SK-N-SH treated with all-trans-retinoic acid at 6 μM for 48 hours (cell line): Measurements from ENCODE around the gene KRT16.
A peak's percentile ranks its signal among the peaks of the same experiment; 100 is the strongest.

Experiments used
- ATAC-seq: fragments of 200-7000 bp; cut with Tn5 transposase; 3 replicates; pipeline ENCODE4 v1.9.1; 2020; ENCODE audit warnings: mild to moderate bottlenecking, moderate library complexity
- ARNTL ChIP-seq: fragments of 450-650 bp; formaldehyde crosslinking; IDR thresholded peaks from 2 replicates; pipeline ENCODE4 v1.5.0; 2020; ENCODE audit warnings: low read depth, mild to moderate bottlenecking, moderate library complexity, borderline replicate concordance
- ESRRG ChIP-seq: fragments of 250-450 bp; sonication (Bioruptor Pico); IDR thresholded peaks from 2 replicates; pipeline ENCODE4 v1.6.1; 2021; ENCODE audit warnings: mild to moderate bottlenecking
- GLIS3 ChIP-seq: fragments of 250-450 bp; sonication (Bioruptor Pico); IDR thresholded peaks from 2 replicates; pipeline ENCODE4 v1.5.0; 2020; ENCODE audit warnings: mild to moderate bottlenecking, moderate library complexity
- OSR1 ChIP-seq: fragments of 250-450 bp; sonication (Bioruptor Pico); IDR thresholded peaks from 2 replicates; pipeline ENCODE4 v1.8.0; 2022; ENCODE audit warnings: moderate library complexity, mild to moderate bottlenecking, inconsistent platforms
- PPARA ChIP-seq: fragments of 250-450 bp; sonication (Bioruptor Pico); IDR thresholded peaks from 2 replicates; pipeline ENCODE4 v1.5.0; 2020; ENCODE audit warnings: mild to moderate bottlenecking, borderline replicate concordance
- RARB ChIP-seq: fragments of 250-450 bp; sonication (Bioruptor Pico); IDR thresholded peaks from 2 replicates; pipeline ENCODE4 v1.8.0; 2021; ENCODE audit warnings: mild to moderate bottlenecking, moderate library complexity
- TCF4 ChIP-seq: fragments of 250-450 bp; sonication (Bioruptor Pico); IDR thresholded peaks from 2 replicates; pipeline ENCODE4 v1.8.0; 2021; ENCODE audit warnings: mild to moderate bottlenecking, moderate library complexity, borderline replicate concordance
- ZC3H10 ChIP-seq: fragments of 250-450 bp; sonication (Bioruptor Pico); IDR thresholded peaks from 2 replicates; pipeline ENCODE4 v1.5.1; 2021; ENCODE audit warnings: mild to moderate bottlenecking, moderate library complexity
- ZFP3 ChIP-seq: fragments of 250-450 bp; sonication (Bioruptor Pico); IDR thresholded peaks from 2 replicates; pipeline ENCODE4 v1.5.0; 2020; ENCODE audit warnings: mild to moderate bottlenecking, moderate library complexity
- ZFP30 ChIP-seq: fragments of 450-650 bp; formaldehyde crosslinking; IDR thresholded peaks from 2 replicates; pipeline ENCODE4 v1.5.0; 2022; ENCODE audit warnings: mild to moderate bottlenecking, moderate library complexity
- ZNF70 ChIP-seq: fragments of 450-650 bp; formaldehyde crosslinking; IDR thresholded peaks from 2 replicates; pipeline ENCODE4 v1.5.0; 2020; ENCODE audit warnings: mild to moderate bottlenecking, moderate library complexity
- ZNF8 ChIP-seq: fragments of 450-650 bp; formaldehyde crosslinking; IDR thresholded peaks from 2 replicates; pipeline ENCODE4 v1.5.0; 2020; ENCODE audit warnings: mild to moderate bottlenecking, moderate library complexity
- TF ChIP-seq, protein P1 (sequence below): fragments of 250-450 bp; sonication (Bioruptor Pico); IDR thresholded peaks from 2 replicates; pipeline ENCODE4 v1.5.0; 2020; ENCODE audit warnings: mild to moderate bottlenecking, moderate library complexity
- TF ChIP-seq, protein P2 (sequence below): fragments of 250-450 bp; sonication (Bioruptor Pico); IDR thresholded peaks from 2 replicates; pipeline ENCODE4 v1.8.0; 2021; ENCODE audit warnings: low read depth, mild to moderate bottlenecking, moderate library complexity, borderline replicate concordance
- TF ChIP-seq, protein P3 (sequence below): fragments of 250-450 bp; sonication (Bioruptor Pico); IDR thresholded peaks from 2 replicates; pipeline ENCODE4 v1.5.1; 2021; ENCODE audit warnings: mild to moderate bottlenecking, moderate library complexity
- TF ChIP-seq, protein P4 (sequence below): fragments of 250-450 bp; sonication (Bioruptor Pico); IDR thresholded peaks from 2 replicates; pipeline ENCODE4 v1.5.1; 2020; ENCODE audit warnings: low read depth, mild to moderate bottlenecking, moderate library complexity

KRT16 gene

DNA sequence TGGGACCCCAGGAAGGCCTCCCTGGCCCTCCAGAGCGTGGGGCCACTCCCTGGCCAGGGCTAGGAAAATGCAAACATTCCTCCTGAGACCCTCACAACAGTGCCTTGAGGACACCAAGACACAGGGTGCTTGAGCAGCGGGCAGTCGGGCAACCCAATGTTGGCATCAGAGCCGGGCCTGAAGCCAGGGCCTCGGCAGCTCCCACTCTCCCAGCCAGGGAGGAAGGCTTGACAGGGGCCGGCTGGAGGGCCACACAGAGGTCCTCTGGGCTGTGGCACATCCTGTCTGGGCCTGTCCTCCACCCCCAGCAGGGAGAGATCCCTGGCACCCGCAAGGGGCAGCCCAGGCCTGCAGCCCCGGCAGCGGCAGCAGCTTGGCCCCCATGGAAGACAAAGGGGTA, 24.1 kb upstream of the KRT16 start (continued):
- TF ChIP-seq, protein P1, sequence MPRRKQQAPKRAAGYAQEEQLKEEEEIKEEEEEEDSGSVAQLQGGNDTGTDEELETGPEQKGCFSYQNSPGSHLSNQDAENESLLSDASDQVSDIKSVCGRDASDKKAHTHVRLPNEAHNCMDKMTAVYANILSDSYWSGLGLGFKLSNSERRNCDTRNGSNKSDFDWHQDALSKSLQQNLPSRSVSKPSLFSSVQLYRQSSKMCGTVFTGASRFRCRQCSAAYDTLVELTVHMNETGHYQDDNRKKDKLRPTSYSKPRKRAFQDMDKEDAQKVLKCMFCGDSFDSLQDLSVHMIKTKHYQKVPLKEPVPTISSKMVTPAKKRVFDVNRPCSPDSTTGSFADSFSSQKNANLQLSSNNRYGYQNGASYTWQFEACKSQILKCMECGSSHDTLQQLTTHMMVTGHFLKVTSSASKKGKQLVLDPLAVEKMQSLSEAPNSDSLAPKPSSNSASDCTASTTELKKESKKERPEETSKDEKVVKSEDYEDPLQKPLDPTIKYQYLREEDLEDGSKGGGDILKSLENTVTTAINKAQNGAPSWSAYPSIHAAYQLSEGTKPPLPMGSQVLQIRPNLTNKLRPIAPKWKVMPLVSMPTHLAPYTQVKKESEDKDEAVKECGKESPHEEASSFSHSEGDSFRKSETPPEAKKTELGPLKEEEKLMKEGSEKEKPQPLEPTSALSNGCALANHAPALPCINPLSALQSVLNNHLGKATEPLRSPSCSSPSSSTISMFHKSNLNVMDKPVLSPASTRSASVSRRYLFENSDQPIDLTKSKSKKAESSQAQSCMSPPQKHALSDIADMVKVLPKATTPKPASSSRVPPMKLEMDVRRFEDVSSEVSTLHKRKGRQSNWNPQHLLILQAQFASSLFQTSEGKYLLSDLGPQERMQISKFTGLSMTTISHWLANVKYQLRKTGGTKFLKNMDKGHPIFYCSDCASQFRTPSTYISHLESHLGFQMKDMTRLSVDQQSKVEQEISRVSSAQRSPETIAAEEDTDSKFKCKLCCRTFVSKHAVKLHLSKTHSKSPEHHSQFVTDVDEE: no peak

DNA sequence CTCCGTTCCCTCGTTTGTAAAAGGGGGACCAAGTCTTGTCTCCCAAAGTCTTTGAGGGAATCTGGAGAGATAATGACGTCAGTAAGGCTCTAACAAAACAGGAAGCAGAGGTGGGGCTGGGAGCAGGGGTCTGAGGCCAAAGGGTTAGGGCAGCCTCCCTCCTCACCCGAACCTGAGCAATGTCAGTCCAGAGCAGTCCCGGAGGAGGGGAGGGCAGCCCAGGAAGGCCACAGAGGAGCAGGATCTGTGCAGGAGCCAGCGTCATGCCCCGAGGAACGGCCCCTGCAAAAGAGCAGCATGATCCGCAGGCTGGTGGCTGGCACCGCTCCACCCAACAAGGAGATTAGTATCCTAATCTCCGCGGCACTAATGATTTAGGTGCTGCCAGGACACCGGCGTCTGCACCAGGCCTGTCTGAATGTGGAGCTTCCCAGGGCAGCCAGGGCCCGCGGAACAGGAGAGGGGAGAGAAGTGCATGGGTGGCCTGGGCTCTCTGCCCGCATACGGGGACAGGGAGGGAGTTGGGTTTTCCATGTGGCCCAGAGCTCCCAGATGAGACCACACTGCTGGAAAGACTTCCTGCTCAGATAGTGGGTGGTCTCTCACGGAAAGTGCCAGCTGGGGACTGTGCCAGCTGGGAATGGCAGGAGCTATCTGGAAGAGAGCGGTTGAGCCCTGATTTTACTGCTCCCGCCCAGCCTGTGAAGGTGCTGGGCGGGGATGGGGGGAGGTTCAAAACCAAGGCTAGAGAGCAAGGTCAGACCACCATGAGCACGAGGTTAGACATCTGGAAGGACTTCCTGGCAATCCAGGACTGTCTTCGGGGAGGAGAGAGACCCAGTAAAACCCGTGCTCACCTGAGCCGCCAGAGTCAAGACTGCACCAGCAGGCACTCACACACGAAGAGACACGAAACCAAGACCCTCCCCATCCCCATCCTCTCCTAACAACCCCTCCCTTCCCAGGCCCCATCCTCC, 22.8 kb upstream of the KRT16 start:
- no peak for TF ChIP-seq ZNF8 (CRISPR knock-in tag)
- TF ChIP-seq, protein P2, sequence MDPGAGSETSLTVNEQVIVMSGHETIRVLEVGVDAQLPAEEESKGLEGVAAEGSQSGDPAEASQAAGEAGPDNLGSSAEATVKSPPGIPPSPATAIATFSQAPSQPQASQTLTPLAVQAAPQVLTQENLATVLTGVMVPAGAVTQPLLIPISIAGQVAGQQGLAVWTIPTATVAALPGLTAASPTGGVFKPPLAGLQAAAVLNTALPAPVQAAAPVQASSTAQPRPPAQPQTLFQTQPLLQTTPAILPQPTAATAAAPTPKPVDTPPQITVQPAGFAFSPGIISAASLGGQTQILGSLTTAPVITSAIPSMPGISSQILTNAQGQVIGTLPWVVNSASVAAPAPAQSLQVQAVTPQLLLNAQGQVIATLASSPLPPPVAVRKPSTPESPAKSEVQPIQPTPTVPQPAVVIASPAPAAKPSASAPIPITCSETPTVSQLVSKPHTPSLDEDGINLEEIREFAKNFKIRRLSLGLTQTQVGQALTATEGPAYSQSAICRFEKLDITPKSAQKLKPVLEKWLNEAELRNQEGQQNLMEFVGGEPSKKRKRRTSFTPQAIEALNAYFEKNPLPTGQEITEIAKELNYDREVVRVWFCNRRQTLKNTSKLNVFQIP (CRISPR knock-in tag): no peak
- no peak for TF ChIP-seq ZC3H10 (CRISPR knock-in tag)
- no peak for TF ChIP-seq GLIS3 (CRISPR knock-in tag)
- TF ChIP-seq PPARA: no peak
- TF ChIP-seq, protein P3, sequence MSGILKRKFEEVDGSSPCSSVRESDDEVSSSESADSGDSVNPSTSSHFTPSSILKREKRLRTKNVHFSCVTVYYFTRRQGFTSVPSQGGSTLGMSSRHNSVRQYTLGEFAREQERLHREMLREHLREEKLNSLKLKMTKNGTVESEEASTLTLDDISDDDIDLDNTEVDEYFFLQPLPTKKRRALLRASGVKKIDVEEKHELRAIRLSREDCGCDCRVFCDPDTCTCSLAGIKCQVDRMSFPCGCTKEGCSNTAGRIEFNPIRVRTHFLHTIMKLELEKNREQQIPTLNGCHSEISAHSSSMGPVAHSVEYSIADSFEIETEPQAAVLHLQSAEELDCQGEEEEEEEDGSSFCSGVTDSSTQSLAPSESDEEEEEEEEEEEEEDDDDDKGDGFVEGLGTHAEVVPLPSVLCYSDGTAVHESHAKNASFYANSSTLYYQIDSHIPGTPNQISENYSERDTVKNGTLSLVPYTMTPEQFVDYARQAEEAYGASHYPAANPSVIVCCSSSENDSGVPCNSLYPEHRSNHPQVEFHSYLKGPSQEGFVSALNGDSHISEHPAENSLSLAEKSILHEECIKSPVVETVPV (CRISPR knock-in tag): no peak
- TF ChIP-seq TCF4 (CRISPR knock-in tag): 0 out of 2 replicates have a peak, but pooled peaks have one; percentile 27
- ATAC-seq: peak; percentile 60

DNA sequence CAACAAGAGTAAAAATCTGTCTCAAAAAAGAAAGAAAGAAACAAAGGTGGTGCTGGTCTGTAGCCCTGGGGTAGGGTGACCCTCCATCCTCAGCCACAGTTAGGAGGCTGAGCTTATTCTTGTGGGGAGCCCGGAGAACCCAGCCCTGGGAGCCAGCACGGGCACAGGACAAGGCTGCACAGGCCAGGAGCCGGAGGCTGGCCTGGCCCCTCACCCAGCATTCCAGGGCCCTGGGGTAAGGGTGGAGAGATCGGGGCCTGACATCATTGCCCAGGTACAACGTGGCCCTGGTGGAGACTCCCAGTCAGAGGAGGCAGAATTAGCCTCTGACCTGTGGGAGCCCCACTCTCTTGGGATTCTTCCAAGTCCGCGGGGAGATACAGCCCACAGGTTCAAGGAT, 22.1 kb upstream of the KRT16 start:
- TF ChIP-seq ESRRG (no peak), ZNF8 (CRISPR knock-in tag) (no peak), ZFP30 (CRISPR knock-in tag) (no peak), TCF4 (CRISPR knock-in tag) (no peak), ZFP3 (CRISPR knock-in tag) (no peak), ARNTL (CRISPR knock-in tag) (no peak), ZC3H10 (CRISPR knock-in tag) (no peak), OSR1 (CRISPR knock-in tag) (no peak), RARB (no peak), ZNF70 (CRISPR knock-in tag) (no peak)
- TF ChIP-seq, protein P3 (CRISPR knock-in tag): no peak
- TF ChIP-seq, protein P1: no peak
- TF ChIP-seq, protein P4, sequence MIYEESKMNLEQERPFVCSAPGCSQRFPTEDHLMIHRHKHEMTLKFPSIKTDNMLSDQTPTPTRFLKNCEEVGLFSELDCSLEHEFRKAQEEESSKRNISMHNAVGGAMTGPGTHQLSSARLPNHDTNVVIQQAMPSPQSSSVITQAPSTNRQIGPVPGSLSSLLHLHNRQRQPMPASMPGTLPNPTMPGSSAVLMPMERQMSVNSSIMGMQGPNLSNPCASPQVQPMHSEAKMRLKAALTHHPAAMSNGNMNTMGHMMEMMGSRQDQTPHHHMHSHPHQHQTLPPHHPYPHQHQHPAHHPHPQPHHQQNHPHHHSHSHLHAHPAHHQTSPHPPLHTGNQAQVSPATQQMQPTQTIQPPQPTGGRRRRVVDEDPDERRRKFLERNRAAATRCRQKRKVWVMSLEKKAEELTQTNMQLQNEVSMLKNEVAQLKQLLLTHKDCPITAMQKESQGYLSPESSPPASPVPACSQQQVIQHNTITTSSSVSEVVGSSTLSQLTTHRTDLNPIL (CRISPR knock-in tag): no peak
- TF ChIP-seq, protein P2 (CRISPR knock-in tag): no peak
- ATAC-seq: peak; percentile 12; the same call in 2 of the 3 replicates
